ENCODE data around the gene SAV1.

DNA sequence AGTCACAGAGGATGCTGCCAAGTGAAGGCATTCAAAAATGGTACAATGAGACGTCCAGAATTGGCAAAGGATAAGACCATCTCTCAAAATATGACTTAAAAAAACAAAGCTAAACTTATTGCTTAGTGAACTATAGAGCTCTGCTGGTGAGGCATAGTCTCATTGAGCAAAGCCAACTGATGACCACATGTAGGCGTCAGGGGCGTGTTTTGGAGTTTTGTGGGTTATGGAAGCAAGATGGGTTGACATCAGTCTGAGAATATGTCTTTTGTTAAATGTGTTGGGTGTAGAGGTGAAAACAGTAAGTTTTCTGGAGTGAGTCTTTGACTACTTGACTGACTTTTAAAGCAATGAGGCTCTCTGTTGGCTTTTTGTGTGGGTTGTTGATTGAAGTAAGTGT is 60.9 kb downstream of the SAV1 start:
- TF ChIP-seq, protein P1, sequence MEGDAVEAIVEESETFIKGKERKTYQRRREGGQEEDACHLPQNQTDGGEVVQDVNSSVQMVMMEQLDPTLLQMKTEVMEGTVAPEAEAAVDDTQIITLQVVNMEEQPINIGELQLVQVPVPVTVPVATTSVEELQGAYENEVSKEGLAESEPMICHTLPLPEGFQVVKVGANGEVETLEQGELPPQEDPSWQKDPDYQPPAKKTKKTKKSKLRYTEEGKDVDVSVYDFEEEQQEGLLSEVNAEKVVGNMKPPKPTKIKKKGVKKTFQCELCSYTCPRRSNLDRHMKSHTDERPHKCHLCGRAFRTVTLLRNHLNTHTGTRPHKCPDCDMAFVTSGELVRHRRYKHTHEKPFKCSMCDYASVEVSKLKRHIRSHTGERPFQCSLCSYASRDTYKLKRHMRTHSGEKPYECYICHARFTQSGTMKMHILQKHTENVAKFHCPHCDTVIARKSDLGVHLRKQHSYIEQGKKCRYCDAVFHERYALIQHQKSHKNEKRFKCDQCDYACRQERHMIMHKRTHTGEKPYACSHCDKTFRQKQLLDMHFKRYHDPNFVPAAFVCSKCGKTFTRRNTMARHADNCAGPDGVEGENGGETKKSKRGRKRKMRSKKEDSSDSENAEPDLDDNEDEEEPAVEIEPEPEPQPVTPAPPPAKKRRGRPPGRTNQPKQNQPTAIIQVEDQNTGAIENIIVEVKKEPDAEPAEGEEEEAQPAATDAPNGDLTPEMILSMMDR (conservative IDR thresholded peaks at IDR 0.05; ENCODE audit: low read length) = no peak
- TF ChIP-seq EZH2phosphoT487 (IDR thresholded peaks at IDR 0.05; ENCODE audit: borderline replicate concordance, low read depth, low read length) = no peak

Measured in OCI-LY7 (cell line).